ENCODE measurements around the gene MACROD2.
"Not testable (repeated sequence)": the region's sequence is repeated elsewhere in the genome, so short reads cannot be mapped to it uniquely, and the experiment has no call there.

Gene MACROD2

GRCh38 chr20:15742627-15743026 is 1747.3 kb downstream of the MACROD2 start:
- DNase-seq (ENCODE audit: low spot score): no peak

GRCh38 chr20:15756002-15756753 is 1760.9 kb downstream of the MACROD2 start:
- DNase-seq (ENCODE audit: low spot score): no peak

GRCh38 chr20:15756754-15757115 is 1761.4 kb downstream of the MACROD2 start:
- DNase-seq (ENCODE audit: low spot score): no peak

- DNase-seq (ENCODE audit: low spot score): no peak
These were observed 1764.3 kb downstream of the MACROD2 start for GRCh38 chr20:15759594-15759993.

GRCh38 chr20:15760001-15760621 is 1764.8 kb downstream of the MACROD2 start:
- no peak for DNase-seq (ENCODE audit: low spot score)

GRCh38 chr20:15763366-15763765 is 1768.0 kb downstream of the MACROD2 start:
- DNase-seq (ENCODE audit: low spot score): no peak

- no peak for DNase-seq (ENCODE audit: low spot score)
These were observed 1772.3 kb downstream of the MACROD2 start for GRCh38 chr20:15767586-15767985.

GRCh38 chr20:15767999-15768741 is 1772.9 kb downstream of the MACROD2 start:
- no peak for DNase-seq (ENCODE audit: low spot score)

GRCh38 chr20:15772826-15773225 is 1777.5 kb downstream of the MACROD2 start:
- no peak for DNase-seq (ENCODE audit: low spot score)

GRCh38 chr20:15774926-15775325 is 1779.6 kb downstream of the MACROD2 start:
- no peak for DNase-seq (ENCODE audit: low spot score)

- no peak for DNase-seq (ENCODE audit: low spot score)
These were observed 1781.6 kb downstream of the MACROD2 start for GRCh38 chr20:15776770-15777466.

- no peak for DNase-seq (ENCODE audit: low spot score)
These were observed 1788.7 kb downstream of the MACROD2 start for GRCh38 chr20:15784020-15784419.

GRCh38 chr20:15789079-15789478 is 1793.8 kb downstream of the MACROD2 start:
- no peak for DNase-seq (ENCODE audit: low spot score)

- DNase-seq (ENCODE audit: low spot score): no peak
These were observed 1797.5 kb downstream of the MACROD2 start for GRCh38 chr20:15792855-15793254.

GRCh38 chr20:15794409-15794808 is 1799.1 kb downstream of the MACROD2 start:
- DNase-seq (ENCODE audit: low spot score): no peak

- DNase-seq (ENCODE audit: low spot score): no peak
These were observed 1800.1 kb downstream of the MACROD2 start for GRCh38 chr20:15795305-15796019.

GRCh38 chr20:15799871-15800270 is 1804.6 kb downstream of the MACROD2 start:
- DNase-seq (ENCODE audit: low spot score): no peak

- no peak for DNase-seq (ENCODE audit: low spot score)
These were observed 1806.7 kb downstream of the MACROD2 start for GRCh38 chr20:15802020-15802419.

GRCh38 chr20:15805154-15805553 is 1809.8 kb downstream of the MACROD2 start:
- DNase-seq (ENCODE audit: low spot score): no peak

- no peak for DNase-seq (ENCODE audit: low spot score)
These were observed 1810.8 kb downstream of the MACROD2 start for GRCh38 chr20:15806105-15806504.

- no peak for DNase-seq (ENCODE audit: low spot score)
These were observed 1812.0 kb downstream of the MACROD2 start for GRCh38 chr20:15807271-15807670.

- not testable (repeated sequence) for DNase-seq (ENCODE audit: low spot score)
These were observed 1812.5 kb downstream of the MACROD2 start for GRCh38 chr20:15807771-15808170.
